SK-N-MC (cell line): ENCODE results near the gene ANKDD1A.

Experiments used
- EZH2 ChIP-seq: fragments of 200-600 bp; sonication (generic); IDR thresholded peaks from one replicate; pipeline ENCODE4 v1.6.1; 2017; ENCODE audit warnings: antibody characterized with exemption
- FOXP2 ChIP-seq: optimal IDR thresholded peaks from 2 replicates; pipeline ENCODE3; 2011; ENCODE audit warnings: mild to moderate bottlenecking, moderate library complexity; ENCODE audit not compliant: insufficient read depth; ENCODE audit errors: extremely low read length, control extremely low read depth
- POLR2AphosphoS5 ChIP-seq: IDR thresholded peaks from 2 replicates; pipeline ENCODE4 v1.6.1; 2012; ENCODE audit warnings: mild to moderate bottlenecking, low read depth, low read length, borderline replicate concordance

- TF ChIP-seq FOXP2, result no peak
- no peak for TF ChIP-seq POLR2AphosphoS5
- TF ChIP-seq EZH2, result no peak
Observed at GRCh38 chr15:64865126-64865997, 46.3 kb upstream of the ANKDD1A start.
